ENCODE data around the gene CISD3.
"Not testable (repeated sequence)": the region's sequence is repeated elsewhere in the genome, so short reads cannot be mapped to it uniquely, and the experiment has no call there.

The CISD3 gene

DNA sequence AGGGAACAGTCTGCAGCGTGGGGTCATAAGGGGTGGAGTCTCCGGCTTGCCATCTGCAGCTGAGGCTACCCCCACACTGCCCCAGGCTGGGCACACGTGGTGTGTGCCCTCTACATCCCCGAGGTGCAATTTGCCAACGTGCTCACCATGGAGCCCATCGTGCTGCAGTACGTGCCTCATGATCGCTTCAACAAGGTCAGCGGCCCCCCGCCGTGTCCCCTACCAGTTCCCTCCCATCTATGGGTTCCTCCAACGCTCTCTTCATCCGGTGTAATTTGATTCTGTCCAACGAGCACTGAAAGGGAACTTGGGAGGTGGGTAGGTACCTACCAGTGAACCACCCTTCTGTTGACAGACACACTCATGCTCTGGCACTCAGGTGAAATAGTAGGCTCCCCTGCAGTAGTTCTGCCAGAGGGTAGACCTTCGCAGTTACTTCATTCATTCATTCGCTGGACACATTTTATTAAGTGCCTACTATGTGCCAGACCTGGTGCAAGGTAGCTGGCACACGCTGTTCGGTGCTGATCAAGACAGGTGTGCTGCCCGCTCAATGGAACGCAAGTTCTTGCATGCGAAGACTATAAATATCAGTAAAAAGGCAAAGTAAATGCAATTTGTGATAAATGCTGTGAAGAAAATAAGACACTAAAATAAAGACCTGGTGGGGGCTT lies 22.3 kb upstream of the CISD3 start:
- no peak for ATAC-seq

DNA sequence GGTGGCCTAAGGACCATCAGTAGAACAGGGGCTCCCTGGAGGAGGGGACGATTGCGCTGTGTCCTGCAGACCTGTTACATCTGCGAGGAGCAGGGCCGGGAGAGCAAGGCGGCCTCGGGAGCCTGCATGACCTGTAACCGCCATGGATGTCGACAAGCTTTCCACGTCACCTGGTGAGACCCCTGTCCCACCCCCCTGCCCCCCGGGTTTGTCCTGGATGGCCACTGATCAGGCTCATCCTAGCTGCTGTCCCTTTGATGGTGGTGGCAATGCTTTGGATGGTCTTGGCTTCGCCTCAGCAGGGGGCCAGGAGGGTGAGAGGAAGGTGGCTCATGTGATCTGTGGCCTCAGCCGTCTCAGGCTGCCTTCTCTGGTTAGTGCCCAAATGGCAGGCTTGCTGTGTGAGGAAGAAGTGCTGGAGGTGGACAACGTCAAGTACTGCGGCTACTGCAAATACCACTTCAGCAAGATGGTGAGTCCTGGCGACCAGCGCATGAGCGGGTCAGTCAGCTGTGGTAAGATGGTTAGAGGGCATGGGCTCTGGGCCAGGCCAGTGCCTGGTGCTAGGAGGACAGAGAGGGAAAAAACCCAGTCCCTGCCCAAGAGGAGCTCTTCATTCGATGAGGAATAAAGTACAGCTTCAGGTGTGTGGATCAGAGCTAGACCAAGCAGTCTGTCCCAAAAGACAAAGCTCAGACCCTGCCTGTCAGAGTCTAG lies 20.9 kb upstream of the CISD3 start:
- ATAC-seq, result no peak

DNA sequence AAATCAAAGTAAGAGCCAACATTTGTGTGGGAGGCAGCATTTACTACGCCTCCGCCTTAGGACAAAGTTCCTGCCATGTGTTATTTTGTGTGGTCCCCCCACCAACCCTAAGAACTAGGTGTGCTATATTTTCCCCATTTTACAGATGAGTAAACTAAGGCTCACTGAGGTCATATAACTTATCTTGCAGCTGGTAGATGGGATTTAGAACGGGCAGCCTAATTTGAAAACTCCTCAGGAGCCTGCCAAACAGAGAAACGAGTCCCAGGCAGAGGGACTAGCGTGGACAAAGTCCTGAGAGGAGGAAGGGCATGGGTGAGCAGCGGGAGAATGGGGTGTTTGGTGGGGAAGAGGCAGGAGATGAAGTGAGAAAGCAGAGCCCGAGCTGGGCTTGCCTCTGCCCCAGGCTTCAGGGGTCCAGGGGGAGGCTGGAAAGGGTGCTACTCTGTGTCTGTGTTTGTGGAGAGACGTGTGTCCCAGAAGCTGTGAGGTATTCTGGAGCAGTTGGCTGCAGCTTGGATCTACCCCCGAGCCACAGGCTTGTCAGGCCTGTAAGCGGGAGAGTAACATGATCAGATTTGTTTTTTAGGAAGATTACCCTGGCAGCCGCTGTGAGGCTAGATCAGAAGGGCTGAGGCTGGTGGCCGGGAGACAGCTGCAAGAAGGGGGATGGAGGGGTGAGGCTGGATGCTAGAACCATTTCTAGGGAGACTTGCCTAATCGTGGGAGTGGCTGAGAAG lies 20.1 kb upstream of the CISD3 start:
- no peak for ATAC-seq

DNA sequence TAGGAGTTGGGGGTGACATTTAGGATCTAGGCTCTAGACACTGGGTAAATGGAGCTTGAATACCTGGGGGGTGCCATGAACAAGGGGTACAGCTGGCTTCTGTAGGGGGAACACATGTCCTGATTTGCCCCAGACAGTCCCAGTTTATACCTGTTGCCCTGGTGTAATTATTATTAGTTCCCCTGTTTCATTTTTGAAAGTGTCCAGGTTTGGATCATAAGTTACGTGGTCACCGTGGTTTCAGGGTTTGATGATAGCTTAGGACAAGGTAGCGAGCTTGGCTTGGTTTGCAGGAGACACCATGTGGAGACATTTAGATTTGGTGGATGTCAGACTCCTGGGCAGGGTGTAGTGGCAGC lies 19.6 kb upstream of the CISD3 start:
- ATAC-seq, result no peak

DNA sequence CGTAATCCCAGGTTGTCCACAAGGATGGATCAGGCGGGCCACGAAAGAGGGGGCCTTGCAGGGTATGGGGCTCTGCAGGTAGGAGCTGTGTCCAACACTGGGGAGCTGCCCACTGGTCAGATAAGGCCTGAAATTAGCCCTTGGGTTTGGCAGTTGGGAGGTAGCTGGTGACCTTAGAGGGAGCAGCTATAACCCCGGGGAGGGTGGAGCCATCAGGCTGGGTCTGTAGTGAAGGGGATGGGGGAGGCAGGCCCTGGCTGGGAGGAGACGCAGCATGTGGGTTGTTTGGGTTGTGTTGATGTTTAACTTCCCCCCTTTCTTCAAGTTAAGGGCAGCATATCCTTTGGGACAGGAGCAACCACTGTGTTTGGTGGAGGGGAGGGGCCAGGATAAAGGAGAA lies 19.2 kb upstream of the CISD3 start:
- no peak for ATAC-seq

DNA sequence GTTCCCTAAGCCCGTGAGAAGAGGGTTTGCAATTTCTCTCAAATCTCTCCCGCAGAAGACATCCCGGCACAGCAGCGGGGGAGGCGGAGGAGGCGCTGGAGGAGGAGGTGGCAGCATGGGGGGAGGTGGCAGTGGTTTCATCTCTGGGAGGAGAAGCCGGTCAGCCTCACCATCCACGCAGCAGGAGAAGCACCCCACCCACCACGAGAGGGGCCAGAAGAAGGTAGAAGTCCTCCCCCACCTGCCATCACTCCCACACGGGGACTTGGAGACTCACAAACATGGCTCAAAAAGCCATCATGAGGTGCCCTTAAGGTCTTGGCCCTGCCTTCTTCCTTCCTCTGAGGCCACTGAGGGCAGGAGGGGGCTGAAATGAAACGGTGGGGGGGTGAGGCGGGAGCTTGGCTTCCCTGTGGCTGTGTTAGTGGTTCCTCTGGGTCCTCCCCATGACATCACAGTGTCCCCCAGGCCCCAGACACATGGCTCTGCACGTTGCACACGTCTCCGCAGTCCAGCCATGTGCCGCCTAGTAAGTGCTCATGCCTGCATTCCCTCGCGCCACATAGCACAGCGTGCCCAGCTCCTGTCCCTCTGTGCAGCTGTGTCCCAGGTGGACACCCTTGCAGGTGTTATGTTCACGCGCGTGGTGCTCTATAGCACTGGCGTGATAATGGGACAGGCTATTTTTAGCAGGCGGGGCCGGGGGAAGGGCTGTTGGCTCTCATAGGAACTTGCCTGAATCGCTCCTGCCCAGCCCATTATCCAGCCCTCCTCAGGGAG lies 18.2 kb upstream of the CISD3 start:
- ATAC-seq, result no peak

DNA sequence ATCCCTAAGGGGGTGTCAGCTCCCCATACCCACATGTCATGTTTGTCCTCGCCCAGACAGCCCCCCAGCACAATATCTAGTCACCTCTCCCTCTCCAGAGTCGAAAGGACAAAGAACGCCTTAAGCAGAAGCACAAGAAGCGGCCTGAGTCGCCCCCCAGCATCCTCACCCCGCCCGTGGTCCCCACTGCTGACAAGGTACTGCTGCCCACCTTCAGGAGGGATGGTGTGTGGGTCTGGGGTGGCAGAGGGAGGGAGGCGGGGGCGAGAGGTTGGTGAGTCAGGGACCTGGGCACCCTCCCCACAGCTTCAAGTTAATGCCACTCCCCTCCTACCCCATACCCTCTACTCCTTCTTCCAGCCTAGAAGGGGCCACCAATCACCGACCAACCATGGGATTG lies 17.5 kb upstream of the CISD3 start:
- peak in 1 of 2 donors; percentile 28 for ATAC-seq

DNA sequence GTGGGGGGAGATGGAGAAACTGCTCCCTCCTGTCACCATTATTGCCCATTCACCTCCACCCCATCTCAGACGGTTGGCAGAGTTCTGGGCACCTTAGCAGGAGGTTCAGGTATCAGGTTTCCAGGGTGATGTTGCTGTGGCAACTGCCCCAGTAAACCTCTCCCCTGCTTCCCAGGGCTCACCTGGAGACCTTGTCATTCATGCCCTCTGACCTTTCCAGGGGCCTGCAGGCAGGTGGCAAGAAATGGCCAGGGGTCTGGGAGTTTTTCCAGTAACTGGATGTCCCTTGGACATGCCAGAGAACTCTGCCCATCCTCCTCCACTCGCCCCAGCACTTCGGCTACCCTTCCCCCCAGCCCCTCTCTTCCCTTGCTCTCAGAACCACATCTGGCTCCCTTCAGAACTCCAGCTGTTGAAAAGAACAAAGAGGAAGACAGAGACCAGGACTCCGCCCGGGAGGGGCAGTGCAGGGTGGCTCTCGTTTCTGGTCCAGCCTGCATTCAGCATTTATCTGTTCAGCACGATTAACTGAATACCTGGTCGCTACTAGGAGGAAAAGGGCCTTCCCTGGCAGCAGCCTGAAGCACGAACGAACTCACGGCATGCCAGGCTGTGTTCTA lies 16.6 kb upstream of the CISD3 start:
- ATAC-seq, result no peak

DNA sequence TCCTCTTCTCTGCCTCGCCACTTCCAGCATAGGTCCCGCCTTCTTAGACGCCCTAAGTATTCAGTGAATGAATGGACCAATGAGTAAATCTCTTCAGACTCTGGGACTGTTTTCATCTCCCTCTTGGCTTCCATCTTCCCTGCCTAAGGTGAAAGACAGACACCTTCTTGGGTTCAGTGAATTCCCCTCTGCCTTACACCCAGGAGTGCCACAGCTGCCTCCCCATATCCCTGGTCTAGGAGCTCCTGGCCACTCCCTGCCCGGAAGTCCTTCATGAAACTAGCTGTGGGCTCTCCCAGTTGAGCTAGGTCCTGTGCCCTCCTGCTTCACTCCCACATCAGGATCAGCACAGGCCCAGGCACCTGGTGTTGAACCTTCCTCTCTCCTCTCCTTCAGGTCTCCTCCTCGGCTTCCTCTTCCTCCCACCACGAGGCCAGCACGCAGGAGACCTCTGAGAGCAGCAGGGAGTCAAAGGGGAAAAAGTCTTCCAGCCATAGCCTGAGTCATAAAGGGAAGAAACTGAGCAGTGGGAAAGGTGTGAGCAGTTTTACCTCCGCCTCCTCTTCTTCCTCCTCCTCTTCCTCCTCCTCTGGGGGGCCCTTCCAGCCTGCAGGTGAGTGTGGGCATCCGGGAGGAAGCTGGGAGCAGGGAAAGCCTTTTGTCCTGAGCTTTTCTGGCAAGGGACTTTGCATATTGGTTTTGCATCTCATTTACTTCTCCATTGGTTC lies 14.8 kb upstream of the CISD3 start:
- ATAC-seq, result no peak

DNA sequence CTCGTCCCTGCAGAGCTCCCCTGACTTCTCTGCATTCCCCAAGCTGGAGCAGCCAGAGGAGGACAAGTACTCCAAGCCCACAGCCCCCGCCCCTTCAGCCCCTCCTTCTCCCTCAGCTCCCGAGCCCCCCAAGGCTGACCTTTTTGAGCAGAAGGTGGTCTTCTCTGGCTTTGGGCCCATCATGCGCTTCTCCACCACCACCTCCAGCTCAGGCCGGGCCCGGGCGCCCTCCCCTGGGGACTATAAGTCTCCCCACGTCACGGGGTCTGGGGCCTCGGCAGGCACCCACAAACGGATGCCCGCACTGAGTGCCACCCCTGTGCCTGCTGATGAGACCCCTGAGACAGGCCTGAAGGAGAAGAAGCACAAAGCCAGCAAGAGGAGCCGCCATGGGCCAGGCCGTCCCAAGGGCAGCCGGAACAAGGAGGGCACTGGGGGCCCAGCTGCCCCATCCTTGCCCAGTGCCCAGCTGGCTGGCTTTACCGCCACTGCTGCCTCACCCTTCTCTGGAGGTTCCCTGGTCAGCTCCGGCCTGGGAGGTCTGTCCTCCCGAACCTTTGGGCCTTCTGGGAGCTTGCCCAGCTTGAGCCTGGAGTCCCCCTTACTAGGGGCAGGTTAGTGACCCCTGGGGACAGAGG lies 13.7 kb upstream of the CISD3 start:
- ATAC-seq, result no peak

DNA sequence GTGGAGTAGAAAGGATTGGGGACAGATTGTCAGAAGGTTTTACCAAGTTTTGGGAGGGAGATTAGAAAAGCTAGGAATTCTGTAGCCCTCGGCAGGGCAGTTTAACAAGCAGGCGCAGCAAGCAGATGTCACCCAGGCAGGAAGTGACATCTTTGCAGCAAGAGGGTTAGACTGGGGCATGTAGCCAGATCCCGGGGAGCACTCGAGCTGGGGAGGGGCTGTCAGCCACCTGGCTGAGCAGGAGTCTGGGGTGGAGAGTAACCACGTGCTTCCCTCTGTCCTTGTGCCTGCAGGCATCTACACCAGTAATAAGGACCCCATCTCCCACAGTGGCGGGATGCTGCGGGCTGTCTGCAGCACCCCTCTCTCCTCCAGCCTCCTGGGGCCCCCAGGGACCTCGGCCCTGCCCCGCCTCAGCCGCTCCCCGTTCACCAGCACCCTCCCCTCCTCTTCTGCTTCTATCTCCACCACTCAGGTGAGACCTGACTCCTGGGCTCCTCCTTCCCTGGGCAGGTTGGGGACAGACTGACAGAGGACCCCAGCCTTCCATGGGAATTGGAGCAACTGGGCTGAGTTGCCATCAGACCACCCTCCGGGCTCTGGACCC lies 12.9 kb upstream of the CISD3 start:
- no peak for ATAC-seq

DNA sequence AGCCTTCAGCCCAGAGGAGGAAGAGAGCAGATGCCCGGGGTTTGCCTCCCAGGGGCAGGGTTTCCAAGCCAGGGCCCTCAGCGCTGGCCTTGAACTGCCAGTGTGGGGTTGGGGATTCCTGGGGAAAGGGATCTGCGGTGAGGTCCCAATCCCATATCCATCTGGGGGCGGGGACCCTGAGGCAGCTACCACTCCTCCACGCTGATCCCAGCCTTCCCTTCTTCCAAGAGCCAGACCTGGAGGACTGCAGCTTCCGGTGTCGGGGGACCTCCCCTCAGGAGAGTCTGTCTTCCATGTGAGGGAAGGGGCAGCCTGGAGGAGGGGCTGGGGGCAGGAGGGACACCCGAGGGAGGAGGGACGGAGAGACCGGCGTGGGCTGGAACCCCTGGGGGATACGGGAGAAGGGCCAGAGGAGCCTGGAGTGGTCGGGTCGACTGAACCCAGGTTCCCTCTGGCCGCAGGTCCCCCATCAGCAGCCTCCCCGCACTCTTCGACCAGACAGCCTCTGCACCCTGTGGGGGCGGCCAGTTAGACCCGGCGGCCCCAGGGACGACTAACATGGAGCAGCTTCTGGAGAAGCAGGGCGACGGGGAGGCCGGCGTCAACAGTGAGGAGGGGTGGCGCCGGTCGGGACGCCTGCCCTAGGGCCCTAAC lies 10.7 kb upstream of the CISD3 start:
- ATAC-seq, result no peak

DNA sequence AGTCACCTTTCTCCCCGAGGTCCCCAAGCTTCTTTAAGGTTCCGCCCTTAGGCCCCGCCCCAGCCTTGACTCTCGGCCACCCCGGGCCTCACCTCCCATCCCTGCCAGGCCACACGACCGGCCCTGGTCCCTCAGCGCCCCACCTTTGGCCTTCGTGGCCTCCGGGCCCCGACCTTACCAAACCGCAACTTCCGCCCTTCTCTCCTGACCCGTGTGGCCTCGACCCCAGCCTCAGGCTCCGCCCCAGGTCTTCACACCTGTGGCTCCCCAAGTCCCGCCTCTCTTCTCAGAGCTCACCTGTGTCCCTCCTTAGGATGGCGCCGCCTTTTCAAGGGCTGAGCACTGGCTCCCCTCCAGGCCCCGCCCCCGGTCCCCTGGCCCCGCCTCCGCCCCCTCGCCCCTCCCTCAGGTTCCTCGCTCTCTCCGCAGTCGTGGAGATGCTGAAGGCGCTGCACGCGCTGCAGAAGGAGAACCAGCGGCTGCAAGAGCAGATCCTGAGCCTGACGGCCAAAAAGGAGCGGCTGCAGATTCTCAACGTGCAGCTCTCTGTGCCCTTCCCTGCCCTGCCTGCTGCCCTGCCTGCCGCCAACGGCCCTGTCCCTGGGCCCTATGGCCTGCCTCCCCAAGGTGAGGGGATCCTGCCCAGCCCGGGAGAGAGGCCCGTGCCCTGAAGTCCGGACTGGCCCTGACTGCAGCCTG lies 10.0 kb upstream of the CISD3 start:
- ATAC-seq, result no peak

DNA sequence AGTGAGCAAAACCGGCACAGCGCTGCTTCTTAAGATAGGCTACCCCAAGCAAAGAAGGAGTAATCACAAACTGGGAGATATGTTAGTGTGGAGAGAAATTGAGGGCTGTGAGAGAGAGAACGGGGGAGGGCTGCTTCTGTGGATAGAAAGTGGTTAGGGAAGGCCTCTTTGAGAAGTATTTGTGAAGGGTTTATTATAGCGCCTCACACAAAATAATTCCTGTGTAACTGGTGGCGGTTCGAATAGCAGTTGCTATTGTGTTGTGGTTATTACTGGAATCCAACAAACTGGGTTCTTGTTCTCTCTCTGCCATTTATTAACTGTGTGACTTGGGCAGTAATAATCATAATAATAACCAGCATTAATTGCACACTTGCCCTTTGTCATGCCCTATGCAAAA lies 9.2 kb upstream of the CISD3 start:
- no peak for ATAC-seq

DNA sequence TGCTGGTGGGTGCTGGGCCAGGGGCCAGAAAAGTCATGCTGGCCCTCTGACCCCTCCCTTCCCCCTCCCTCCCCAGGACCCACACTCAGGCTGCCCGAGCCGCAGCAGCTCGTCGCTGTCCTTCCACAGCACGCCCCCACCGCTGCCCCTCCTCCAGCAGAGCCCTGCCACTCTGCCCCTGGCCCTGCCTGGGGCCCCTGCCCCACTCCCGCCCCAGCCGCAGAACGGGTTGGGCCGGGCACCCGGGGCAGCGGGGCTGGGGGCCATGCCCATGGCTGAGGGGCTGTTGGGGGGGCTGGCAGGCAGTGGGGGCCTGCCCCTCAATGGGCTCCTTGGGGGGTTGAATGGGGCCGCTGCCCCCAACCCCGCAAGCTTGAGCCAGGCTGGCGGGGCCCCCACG lies 8.3 kb upstream of the CISD3 start:
- no peak for ATAC-seq

DNA sequence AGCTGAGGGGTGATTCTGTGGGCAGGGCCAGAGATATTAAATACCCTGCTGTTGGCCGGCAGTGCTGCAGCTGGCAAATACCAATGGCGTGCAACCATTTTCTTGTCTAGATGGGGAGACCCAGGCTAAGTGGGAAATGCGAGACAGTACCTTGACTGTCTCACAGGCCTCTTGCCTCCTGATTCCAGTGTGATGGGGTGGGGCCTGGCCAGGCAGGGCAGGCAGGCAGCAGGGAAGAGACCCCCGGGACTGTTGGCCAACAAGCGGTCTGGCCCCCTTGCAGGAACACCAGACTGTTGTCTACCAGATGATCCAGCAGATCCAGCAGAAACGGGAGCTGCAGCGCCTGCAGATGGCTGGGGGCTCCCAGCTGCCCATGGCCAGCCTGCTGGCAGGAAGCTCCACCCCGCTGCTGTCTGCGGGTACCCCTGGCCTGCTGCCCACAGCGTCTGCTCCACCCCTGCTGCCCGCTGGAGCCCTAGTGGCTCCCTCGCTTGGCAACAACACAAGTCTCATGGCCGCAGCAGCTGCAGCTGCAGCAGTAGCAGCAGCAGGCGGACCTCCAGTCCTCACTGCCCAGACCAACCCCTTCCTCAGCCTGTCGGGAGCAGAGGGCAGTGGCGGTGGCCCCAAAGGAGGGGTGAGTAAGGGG lies 5.7 kb upstream of the CISD3 start:
- ATAC-seq, result no peak

DNA sequence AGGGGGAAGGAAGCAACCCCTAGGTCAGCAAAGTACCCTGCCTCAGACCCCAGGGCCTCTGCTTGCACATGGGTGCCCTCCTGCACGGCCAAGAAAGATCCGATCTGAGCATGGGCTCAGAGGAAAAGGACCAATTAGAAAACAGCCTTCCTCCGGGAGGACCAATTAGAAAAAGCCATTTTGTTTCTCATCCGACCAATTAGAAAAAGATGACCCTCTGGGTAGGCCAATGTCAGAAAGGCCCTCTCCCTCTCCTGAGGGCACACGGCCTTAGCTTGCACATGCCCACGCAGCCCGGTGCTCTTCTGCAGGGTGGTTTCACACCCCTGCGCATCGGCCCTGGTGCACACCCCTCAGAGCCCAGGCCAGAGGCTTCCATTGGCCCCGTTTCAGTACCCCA lies 5.1 kb upstream of the CISD3 start:
- no peak for ATAC-seq

DNA sequence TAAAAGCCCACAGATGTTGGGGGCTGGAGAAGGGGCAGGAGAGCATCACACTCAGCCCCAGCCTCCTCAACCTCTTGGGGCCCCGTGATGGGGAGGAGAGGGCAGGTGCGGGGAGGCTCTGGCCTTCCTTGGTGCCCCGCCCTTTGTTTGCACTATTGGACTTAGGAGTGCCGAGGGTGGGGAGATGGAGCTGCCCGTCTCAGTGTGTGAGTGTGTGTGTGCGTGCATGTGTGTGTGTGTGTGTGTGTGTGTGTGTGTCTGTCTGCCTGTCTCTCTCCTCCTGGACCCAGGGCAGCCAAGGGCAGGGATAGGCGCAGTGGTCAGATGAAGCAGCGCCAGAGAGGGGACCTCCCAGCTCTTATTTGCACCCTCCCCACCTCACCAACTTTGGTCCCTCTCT lies 4.0 kb upstream of the CISD3 start:
- ATAC-seq, result not testable (repeated sequence)

DNA sequence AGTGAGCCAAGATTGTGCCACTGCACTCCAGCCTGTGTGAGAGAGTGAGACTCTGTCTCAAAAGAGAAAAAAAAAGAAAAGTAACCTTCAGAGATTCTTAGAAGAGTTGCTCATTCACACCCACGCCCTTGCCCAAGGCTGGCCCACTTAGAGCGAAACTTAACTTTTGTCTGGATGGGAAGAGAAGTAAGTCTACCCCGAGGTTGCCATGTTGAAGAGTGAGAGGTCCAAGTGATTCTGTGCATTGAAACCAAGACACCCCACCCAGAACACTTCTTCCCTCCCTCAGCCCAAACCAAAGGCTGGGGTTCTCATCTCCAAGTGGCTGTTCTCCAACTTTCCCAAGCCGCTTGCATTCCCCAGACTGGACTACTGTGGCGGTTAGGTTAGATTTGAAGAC lies 2.4 kb upstream of the CISD3 start:
- ATAC-seq, result peak; percentile 58 to 60

Data from activated CD4-positive, CD25-positive, alpha-beta regulatory T cell treated with anti-CD3 and anti-CD28 coated beads, Interleukin-2, amount 50 U/mL, for 24 hours (primary cell).